Measurements from ENCODE around the gene OPRM1. TPM values are rescaled to one million over a fixed set of nuclear protein-coding genes. Genes with fewer than 3 reads are reported as not detected.

OPRM1 gene
- total RNA-seq, 1 experiment from 2014 or later: not detected

- no peak for TF ChIP-seq CTCF (conservative IDR thresholded peaks at IDR 0.05)
- no peak for DNase-seq
- Histone ChIP-seq H4K5ac (ENCODE audit: insufficient read length, low read depth, low read length) (no peak overlapping the region), H3K4me2 (ENCODE audit: insufficient read depth, insufficient read length, low read length) (no peak overlapping the region), H3K9ac (ENCODE audit: extremely low read depth, insufficient read length, low read length) (no peak overlapping the region), H3T11ph (ENCODE audit: low read length) (no peak overlapping the region), H4K91ac (ENCODE audit: insufficient read length, low read depth, low read length) (no peak overlapping the region), H3K14ac (ENCODE audit: insufficient read depth, low read length) (no peak overlapping the region), H3K79me2 (ENCODE audit: insufficient read depth, low read length) (no peaks in the 10 kb centered on the region), H2BK15ac (ENCODE audit: low read depth, low read length) (no peak overlapping the region), H2AK5ac (ENCODE audit: insufficient read length, low read length) (no peak overlapping the region), H2BK5ac (ENCODE audit: insufficient read length, low read length) (no peak overlapping the region), H3K9me3 (ENCODE audit: control insufficient read depth, low read depth, low read length) (no peaks in the 10 kb centered on the region), H3K23ac (ENCODE audit: insufficient read length, low read depth, low read length) (no peak overlapping the region), H3K18ac (ENCODE audit: insufficient read length, low read depth, low read length) (no peak overlapping the region), H3K4me1 (ENCODE audit: insufficient read depth, low read length) (no peaks in the 10 kb centered on the region), H3K79me1 (ENCODE audit: insufficient read depth, low read depth, low read length, poor library complexity, severe bottlenecking) (no peaks in the 10 kb centered on the region), H2BK20ac (ENCODE audit: low read depth, low read length, poor library complexity, severe bottlenecking) (no peak overlapping the region), H3K56ac (ENCODE audit: insufficient read length, low read depth, low read length) (no peak overlapping the region), H4K20me1 (ENCODE audit: control insufficient read depth, insufficient read depth, insufficient read length) (no peaks in the 10 kb centered on the region), H3K27me3 (ENCODE audit: insufficient read depth, low read length) (no peaks in the 10 kb centered on the region), H3K4ac (ENCODE audit: low read depth, low read length) (no peak overlapping the region), H2AFZ (ENCODE audit: low read length) (no peak overlapping the region), H3K27ac (ENCODE audit: insufficient read length, low read depth, low read length) (no peak overlapping the region), H2BK12ac (ENCODE audit: insufficient read length, low read depth, low read length) (no peak overlapping the region), H4K8ac (replicated peaks; ENCODE audit: insufficient read length, low read depth, low read length) (no peak overlapping the region), H2BK120ac (ENCODE audit: low read depth, low read length, poor library complexity, severe bottlenecking) (no peak overlapping the region), H3K23me2 (ENCODE audit: insufficient read length, low read depth, low read length, poor library complexity, severe bottlenecking) (no peaks in the 10 kb centered on the region)
- no peak overlapping the region for H3K4me3 Mint-ChIP-seq
- H3K27ac Mint-ChIP-seq: no peak overlapping the region
- WGBS (ENCODE audit: extremely low coverage, insufficient read length, low lambda C conversion rate): no CpG with 5 or more reads among the region's 2 CpGs
- H3K9me3 Mint-ChIP-seq: no peaks in the 10 kb centered on the region; a peak in 1 of 5 replicates
- no peaks in the 10 kb centered on the region for H3K4me1 Mint-ChIP-seq
- H3K27me3 Mint-ChIP-seq (ENCODE audit: low read depth): peaks cover 3% of the 10 kb centered on the region
- H3K36me3 Mint-ChIP-seq (ENCODE audit: insufficient read depth in 1 of 3, low read depth in 3 of 3): no peaks in the 10 kb centered on the region
Observed at GRCh38 chr6:154030646-154031045, 8.4 kb upstream of the OPRM1 start.

Data from H9 (cell line).